SK-N-SH (cell line): Measurements from ENCODE around the gene SLAIN2. TPM values are rescaled to one million over a fixed set of nuclear protein-coding genes. Genes with fewer than 3 reads are reported as not detected.

Experiments used
- CTCF ChIA-PET: fragments of 300-600, 350-600 bp; formaldehyde crosslinking; extraction: SDS; loops from one replicate; lab custom pipeline; 2021; lab: Yijun Ruan, JAX
- POLR2A ChIA-PET: fragments of 350-600 bp; sonication (Branson Sonifier 250); formaldehyde crosslinking; extraction: SDS; loops from one replicate; lab custom pipeline; 2020; ENCODE audit warnings: antibody characterized with exemption, inconsistent platforms; lab: Yijun Ruan, JAX
- DNase-seq: peaks from one replicate; pipeline ENCODE4 v3.0.0; 2012
- H2AFZ ChIP-seq: fragments of 200-600 bp; sonication (generic); 2 replicates; pipeline ENCODE4 v1.8.1; 2016; ENCODE audit warnings: antibody characterized with exemption, mild to moderate bottlenecking, low read depth
- H3F3A ChIP-seq: fragments of 200-600 bp; sonication (generic); replicated peaks from 2 replicates; pipeline ENCODE3; 2016; ENCODE audit warnings: antibody characterized with exemption, mild to moderate bottlenecking; ENCODE audit not compliant: insufficient read depth
- H3K27ac ChIP-seq, 2 experiments: fragments of 200-500 bp in 1 of 2; fragments of 200-600 bp in 1 of 2; sonication (Bioruptor generic) in 1 of 2; sonication (generic), shearing (Covaris generic) in 1 of 2; 2 replicates each; pipeline versions ENCODE4 v1.5.1 to v1.6.1; 2014 to 2016; ENCODE audit warnings: low read depth in 2 of 2, inconsistent platforms in 1 of 2, low read length in 1 of 2, mild to moderate bottlenecking in 1 of 2, mixed read lengths in 1 of 2
- H3K27me3 ChIP-seq: fragments of 200-600 bp; sonication (generic), shearing (Covaris generic); 2 replicates; pipeline ENCODE4 v1.6.1; 2016; ENCODE audit warnings: mixed run types; ENCODE audit not compliant: insufficient read depth
- H3K36me3 ChIP-seq, 2 experiments: fragments of 200-500 bp in 1 of 2; fragments of 200-600 bp in 1 of 2; sonication (Bioruptor generic) in 1 of 2; sonication (generic) in 1 of 2; replicated peaks in 1 of 2; 2 replicates each; pipeline versions ENCODE3 to v1.5.1; 2014 to 2016; ENCODE audit warnings: low read length in 1 of 2, mild to moderate bottlenecking in 1 of 2; ENCODE audit not compliant: insufficient read depth in 2 of 2, control insufficient read depth in 1 of 2
- H3K4me1 ChIP-seq, 2 experiments: fragments of 200-500 bp in 1 of 2; fragments of 200-600 bp in 1 of 2; sonication (Bioruptor generic) in 1 of 2; sonication (generic), shearing (Covaris generic) in 1 of 2; 2 replicates each; pipeline versions ENCODE4 v1.5.1 to v1.6.1; 2014 to 2016; ENCODE audit warnings: low read depth in 1 of 2, low read length in 1 of 2, mixed run types in 1 of 2; ENCODE audit not compliant: insufficient read depth in 2 of 2, control insufficient read depth in 1 of 2
- H3K4me2 ChIP-seq: fragments of 200-600 bp; sonication (generic), shearing (Covaris generic); 2 replicates; pipeline ENCODE4 v1.6.1; 2017; ENCODE audit warnings: mixed run types
- H3K4me3 ChIP-seq, 2 experiments: fragments of 200-500 bp in 1 of 2; fragments of 200-600 bp in 1 of 2; sonication (Bioruptor generic) in 1 of 2; sonication (generic), shearing (Covaris generic) in 1 of 2; 2 replicates each; pipeline versions ENCODE4 v1.5.1 to v1.8.1; 2014 to 2016; ENCODE audit warnings: low read depth in 2 of 2, inconsistent platforms in 1 of 2, low read length in 1 of 2, mild to moderate bottlenecking in 1 of 2, mixed read lengths in 1 of 2, moderate library complexity in 1 of 2
- H3K79me2 ChIP-seq: fragments of 200-600 bp; sonication (generic); 2 replicates; pipeline ENCODE4 v1.8.1; 2017; ENCODE audit warnings: mild to moderate bottlenecking; ENCODE audit not compliant: insufficient read depth
- H3K9ac ChIP-seq: fragments of 200-600 bp; sonication (generic); 2 replicates; pipeline ENCODE4 v1.6.1; 2017; ENCODE audit warnings: mixed run types
- H3K9me2 ChIP-seq: fragments of 200-600 bp; sonication (generic); 2 replicates; pipeline ENCODE4 v1.6.1; 2017; ENCODE audit warnings: mixed run types
- H3K9me3 ChIP-seq: fragments of 200-600 bp; sonication (generic); 2 replicates; pipeline ENCODE4 v1.6.1; 2017; ENCODE audit warnings: mixed run types, mild to moderate bottlenecking, moderate library complexity
- H4K20me1 ChIP-seq: fragments of 200-600 bp; sonication (generic); 2 replicates; pipeline ENCODE4 v1.6.1; 2017; ENCODE audit warnings: mild to moderate bottlenecking, mixed run types; ENCODE audit not compliant: insufficient read depth
- CHD2 ChIP-seq: fragments of 150-350 bp; IDR thresholded peaks from 2 replicates; pipeline ENCODE4 v1.6.1; 2018; ENCODE audit warnings: low read length; ENCODE audit not compliant: partially characterized antibody
- ELF1 ChIP-seq: IDR thresholded peaks from 2 replicates; pipeline ENCODE4 v1.4.0; 2012
- FOSL2 ChIP-seq: IDR thresholded peaks from 2 replicates; pipeline ENCODE4 v1.4.0; 2012; ENCODE audit warnings: low read depth, mild to moderate bottlenecking, moderate library complexity, borderline replicate concordance
- FOXM1 ChIP-seq: IDR thresholded peaks from 2 replicates; pipeline ENCODE4 v1.4.0; 2012; ENCODE audit warnings: low read depth, mild to moderate bottlenecking
- GATA2 ChIP-seq: sonication (generic); formaldehyde crosslinking; IDR thresholded peaks from 2 replicates; pipeline ENCODE4 v1.5.0; 2020; ENCODE audit warnings: mild to moderate bottlenecking, missing genetic modification reagents
- JUND ChIP-seq: IDR thresholded peaks from 2 replicates; pipeline ENCODE4 v1.4.0; 2012
- NFIC ChIP-seq: IDR thresholded peaks from 2 replicates; pipeline ENCODE4 v1.4.0; 2012; ENCODE audit warnings: borderline replicate concordance
- POLR2AphosphoS5 ChIP-seq: IDR thresholded peaks from 2 replicates; pipeline ENCODE4 v1.6.1; 2012; ENCODE audit warnings: low read depth, low read length
- REST ChIP-seq: IDR thresholded peaks from 2 replicates; pipeline ENCODE4 v1.6.1; 2012; ENCODE audit warnings: mild to moderate bottlenecking, low read depth, low read length, moderate library complexity
- RFX5 ChIP-seq: IDR thresholded peaks from 2 replicates; pipeline ENCODE4 v1.6.1; 2012; ENCODE audit warnings: mild to moderate bottlenecking, improper control_type of control experiment, low read length
- TEAD4 ChIP-seq: IDR thresholded peaks from 2 replicates; pipeline ENCODE4 v1.4.0; 2012; ENCODE audit warnings: mild to moderate bottlenecking, borderline replicate concordance; ENCODE audit not compliant: insufficient read depth
- ZBTB33 ChIP-seq: IDR thresholded peaks from 2 replicates; pipeline ENCODE4 v1.4.0; 2012; ENCODE audit warnings: low read depth, borderline replicate concordance
- WGBS: methylation state at CpG from one replicate; pipeline ENCODE4 v1.1.6; 2017; ENCODE audit warnings: low lambda C conversion rate; 5-methylcytosine and 5-hydroxymethylcytosine counted together
- polyA plus RNA-seq, 3 experiments: library from polyadenylated mRNA; depleted of rRNA; stranded (reverse); fragments of >200 nt; gene quantifications; 2 replicates each; pipeline ENCODE4 v1.2.3, GENCODE V29; 2012
- TF ChIP-seq, protein P1 (sequence below): IDR thresholded peaks from 2 replicates; pipeline ENCODE4; 2012

Gene SLAIN2
- polyA plus RNA-seq, 1 of the 3 experiments (the other 2 are of a cell fraction): 17.0 TPM

- H3F3A ChIP-seq: peaks cover 7% of the 10 kb centered on the region
- no peaks in the 10 kb centered on the region for H3K9me2 ChIP-seq
- peaks cover 80% of the 10 kb centered on the region for H4K20me1 ChIP-seq
- ChIA-PET CTCF (no interaction called here), POLR2A (no interaction called here)
- H3K4me1 ChIP-seq: peaks cover 3 to 13% of the 10 kb centered on the region in 2 experiments
- peaks cover 0 to 2% of the 10 kb centered on the region in 2 experiments for H3K36me3 ChIP-seq
- no peak overlapping the region for H2AFZ ChIP-seq
- DNase-seq: no peak
- no peak overlapping the region; a peak in 1 of 4 replicates for H3K27ac ChIP-seq
- H3K9me3 ChIP-seq: no peaks in the 10 kb centered on the region
- no peak overlapping the region for H3K4me3 ChIP-seq
- TF ChIP-seq TEAD4: no peak
- no peak for TF ChIP-seq POLR2AphosphoS5
- TF ChIP-seq ZBTB33: no peak
- no peak for TF ChIP-seq REST
- TF ChIP-seq FOXM1: no peak
- TF ChIP-seq NFIC: no peak
- TF ChIP-seq FOSL2: no peak
- no peak for TF ChIP-seq GATA2 (CRISPR knock-in tag)
- TF ChIP-seq CHD2: no peak
- no peak for TF ChIP-seq JUND
- TF ChIP-seq, protein P1, sequence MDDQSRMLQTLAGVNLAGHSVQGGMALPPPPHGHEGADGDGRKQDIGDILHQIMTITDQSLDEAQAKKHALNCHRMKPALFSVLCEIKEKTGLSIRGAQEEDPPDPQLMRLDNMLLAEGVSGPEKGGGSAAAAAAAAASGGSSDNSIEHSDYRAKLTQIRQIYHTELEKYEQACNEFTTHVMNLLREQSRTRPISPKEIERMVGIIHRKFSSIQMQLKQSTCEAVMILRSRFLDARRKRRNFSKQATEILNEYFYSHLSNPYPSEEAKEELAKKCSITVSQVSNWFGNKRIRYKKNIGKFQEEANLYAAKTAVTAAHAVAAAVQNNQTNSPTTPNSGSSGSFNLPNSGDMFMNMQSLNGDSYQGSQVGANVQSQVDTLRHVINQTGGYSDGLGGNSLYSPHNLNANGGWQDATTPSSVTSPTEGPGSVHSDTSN: no peak
- TF ChIP-seq ELF1: no peak
- no peak for TF ChIP-seq RFX5
- H3K79me2 ChIP-seq: peaks cover 99% of the 10 kb centered on the region
- no peak overlapping the region for H3K9ac ChIP-seq
- no peaks in the 10 kb centered on the region for H3K27me3 ChIP-seq
- 97% methylated on average over 1 of the region's 1 CpG for WGBS
- no peak overlapping the region for H3K4me2 ChIP-seq
Measured at GRCh38 chr4:48350871-48351270, 9.5 kb downstream of the SLAIN2 start.
